Gastrocnemius medialis (tissue), 4 donors: Measurements from ENCODE around the gene LRRC8D. TPM values are rescaled to one million over a fixed set of nuclear protein-coding genes. Genes with fewer than 3 reads are reported as not detected.

Source experiments
- ATAC-seq, 2 donors: fragments of 150-250 bp; one replicate each; pipeline ENCODE4 v1.9.1; 2016
- DNase-seq, 2 donors: peaks; one replicate each; pipeline ENCODE4 v3.0.0-alpha.2; 2019
- H3K27ac ChIP-seq, 4 donors: fragments of 200-600 bp; sonication (generic); 1 replicate in 1 of 4; 2 replicates in 3 of 4; pipeline ENCODE4 v1.5.1; 2016 to 2018; ENCODE audit warnings: mild to moderate bottlenecking in 2 of 4, moderate library complexity in 1 of 4
- H3K27me3 ChIP-seq, 3 donors: fragments of 200-600 bp; sonication (generic) in 2 of 3; 1 replicate in 1 of 3; 2 replicates in 2 of 3; pipeline versions ENCODE4 v1.5.1 to v1.6.0; 2016 to 2019; ENCODE audit warnings: mild to moderate bottlenecking in 1 of 3, moderate library complexity in 1 of 3
- H3K36me3 ChIP-seq, 2 donors: fragments of 200-600 bp; sonication (generic) in 1 of 2; one replicate each; pipeline ENCODE4 v1.5.1; 2017 to 2018
- H3K4me1 ChIP-seq, 2 donors: fragments of 200-600 bp; sonication (generic) in 1 of 2; one replicate each; pipeline ENCODE4 v1.5.1; 2016 to 2017; ENCODE audit warnings: mild to moderate bottlenecking in 2 of 2
- H3K4me3 ChIP-seq, 4 donors: fragments of 200-600 bp; sonication (generic) in 3 of 4; 1 replicate in 1 of 4; 2 replicates in 3 of 4; pipeline ENCODE4 v1.5.1; 2016 to 2019; ENCODE audit warnings: mild to moderate bottlenecking in 2 of 4
- H3K9me3 ChIP-seq, 3 donors: fragments of 200-600 bp; sonication (generic) in 2 of 3; 1 replicate in 1 of 3; 2 replicates in 2 of 3; pipeline ENCODE4 v1.5.1; 2016 to 2019
- POLR2A ChIP-seq, 2 donors: fragments of 450-650 bp; IDR thresholded peaks; one replicate each; pipeline ENCODE4 v1.6.1; 2017; ENCODE audit warnings: antibody characterized with exemption in 2 of 2, mild to moderate bottlenecking in 2 of 2, moderate library complexity in 2 of 2
- in situ Hi-C, 4 donors: fragments of 200-750 bp; cut with MboI; loops; one replicate each; pipeline versions ENCODE4 v1.15.0 to v1.8.0; 2017; ENCODE audit warnings: low sequenced_read_pairs in 4 of 4
- intact Hi-C: fragments of 100-400 bp; cut with DNase I; formaldehyde crosslinking; loops from one replicate; pipeline ENCODE4 v1.15.1; 2023; ENCODE audit warnings: low total_unique reads
- total RNA-seq, 4 donors: library from RNA; depleted of rRNA; stranded (reverse); fragments of >200 nt; gene quantifications; one replicate each; pipeline versions ENCODE4 v1.1.0 to v1.2.3, GENCODE V29; 2016
- TF ChIP-seq, protein P1 (sequence below), 5 experiments: fragments of 450-650 bp in 3 of 5; fragments of 200-600 bp in 2 of 5; sonication (generic) in 2 of 5; IDR thresholded peaks in 4 of 5; conservative IDR thresholded peaks in 1 of 5; 1 replicate in 4 of 5; 2 replicates in 1 of 5; pipeline ENCODE4 v1.5.1; 2016 to 2019; ENCODE audit warnings: antibody characterized with exemption in 5 of 5, mild to moderate bottlenecking in 3 of 5, moderate library complexity in 3 of 5

Gene LRRC8D
- total RNA-seq, 4 donors from 2014 or later = 3.0 to 15.0 (median 9.2) TPM

DNA sequence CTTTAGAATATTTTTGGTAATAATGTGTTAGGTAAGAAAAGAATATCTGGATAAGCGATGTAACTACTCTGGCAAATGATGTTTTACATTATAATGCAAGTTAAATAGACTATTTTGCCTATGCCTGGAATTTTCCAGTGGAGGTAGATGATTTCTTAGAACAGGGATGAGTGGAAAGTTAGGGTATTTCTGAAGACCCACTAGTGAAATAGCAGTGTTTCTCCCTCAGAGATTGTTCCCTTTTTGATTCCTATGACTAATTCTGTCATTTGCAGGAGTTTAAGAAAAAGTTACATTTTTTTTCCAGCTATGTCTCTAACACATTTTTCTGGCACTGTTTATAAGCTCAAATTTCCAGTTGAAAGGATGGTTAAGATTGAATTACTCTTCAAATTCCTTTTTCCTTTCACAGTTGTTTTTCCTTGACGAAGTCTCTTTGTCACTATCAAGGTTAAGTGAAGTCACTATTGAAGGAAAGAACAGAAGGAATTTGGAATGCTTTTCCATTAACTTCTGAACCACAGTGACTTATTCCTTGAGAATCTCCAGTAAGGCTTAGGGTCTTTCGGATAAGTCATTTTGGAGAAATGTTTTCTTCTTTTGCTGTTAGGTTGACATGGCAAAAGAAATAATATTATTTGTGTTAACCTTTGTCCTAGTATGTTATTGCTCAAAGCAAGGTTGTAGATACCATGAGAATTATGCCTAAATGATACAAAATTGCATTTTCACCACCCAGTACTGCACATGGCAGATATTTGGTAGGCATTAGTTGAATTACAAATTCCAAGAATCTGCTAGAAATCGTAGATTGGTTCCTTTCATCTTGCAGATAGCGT lies 131.2 kb downstream of the LRRC8D start:
- ATAC-seq (no peak), DNase-seq (no peak)
- Histone ChIP-seq H3K4me3 (no peak overlapping the region), H3K27me3 (no peaks in the 10 kb centered on the region), H3K27ac (no peak overlapping the region), H3K36me3 (no peaks in the 10 kb centered on the region), H3K9me3 (no peaks in the 10 kb centered on the region), H3K4me1 (no peaks in the 10 kb centered on the region)
- TF ChIP-seq, protein P1, sequence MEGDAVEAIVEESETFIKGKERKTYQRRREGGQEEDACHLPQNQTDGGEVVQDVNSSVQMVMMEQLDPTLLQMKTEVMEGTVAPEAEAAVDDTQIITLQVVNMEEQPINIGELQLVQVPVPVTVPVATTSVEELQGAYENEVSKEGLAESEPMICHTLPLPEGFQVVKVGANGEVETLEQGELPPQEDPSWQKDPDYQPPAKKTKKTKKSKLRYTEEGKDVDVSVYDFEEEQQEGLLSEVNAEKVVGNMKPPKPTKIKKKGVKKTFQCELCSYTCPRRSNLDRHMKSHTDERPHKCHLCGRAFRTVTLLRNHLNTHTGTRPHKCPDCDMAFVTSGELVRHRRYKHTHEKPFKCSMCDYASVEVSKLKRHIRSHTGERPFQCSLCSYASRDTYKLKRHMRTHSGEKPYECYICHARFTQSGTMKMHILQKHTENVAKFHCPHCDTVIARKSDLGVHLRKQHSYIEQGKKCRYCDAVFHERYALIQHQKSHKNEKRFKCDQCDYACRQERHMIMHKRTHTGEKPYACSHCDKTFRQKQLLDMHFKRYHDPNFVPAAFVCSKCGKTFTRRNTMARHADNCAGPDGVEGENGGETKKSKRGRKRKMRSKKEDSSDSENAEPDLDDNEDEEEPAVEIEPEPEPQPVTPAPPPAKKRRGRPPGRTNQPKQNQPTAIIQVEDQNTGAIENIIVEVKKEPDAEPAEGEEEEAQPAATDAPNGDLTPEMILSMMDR (IDR thresholded peaks at IDR 0.05 in 4 of 5, conservative IDR thresholded peaks at IDR 0.05 in 1 of 5) = no peak
- TF ChIP-seq POLR2A (IDR thresholded peaks at IDR 0.05) = no peak
- in situ Hi-C loops (loop anchor here in 1 of 4 donors (10.0 kb wide), 1 partner anchor 147 kb away; no protein-coding TSS in a partner anchor), intact Hi-C loops (loop anchor here (2.0 kb wide), 1 partner anchor 109 kb away; no protein-coding TSS in a partner anchor)

DNA sequence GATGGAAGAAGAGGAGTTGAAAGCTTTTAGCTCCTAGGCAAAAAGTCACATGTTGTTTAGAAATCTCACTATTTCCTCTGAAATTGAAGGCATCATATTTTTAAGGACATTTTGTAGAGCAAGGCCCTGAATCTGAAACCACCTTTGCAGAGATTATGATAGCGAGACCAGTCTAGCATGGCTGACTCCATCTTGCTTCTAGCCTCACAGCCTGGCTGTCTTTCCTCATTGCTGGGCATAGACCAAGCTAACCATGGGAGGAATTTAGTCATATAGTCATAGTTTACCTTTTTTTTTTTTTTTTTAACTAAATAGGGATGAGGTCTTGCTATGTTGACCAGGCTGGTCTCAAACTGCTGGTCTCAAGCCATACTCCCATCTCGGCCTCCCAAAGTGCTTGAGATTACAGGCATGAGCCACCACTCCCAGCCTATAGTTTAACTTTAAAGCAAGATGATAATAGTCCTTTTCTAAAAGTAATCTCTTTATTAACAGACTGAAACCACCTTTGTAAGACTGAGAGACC lies 131.8 kb downstream of the LRRC8D start:
- TF ChIP-seq POLR2A (IDR thresholded peaks at IDR 0.05) = no peak
- TF ChIP-seq, protein P1 (IDR thresholded peaks at IDR 0.05 in 4 of 5, conservative IDR thresholded peaks at IDR 0.05 in 1 of 5) = no peak
- Histone ChIP-seq H3K27ac (no peak overlapping the region), H3K4me3 (no peak overlapping the region), H3K27me3 (no peaks in the 10 kb centered on the region), H3K9me3 (no peaks in the 10 kb centered on the region), H3K4me1 (no peaks in the 10 kb centered on the region), H3K36me3 (no peaks in the 10 kb centered on the region)
- in situ Hi-C loops = loop anchor here in 1 of 4 donors (10.0 kb wide), 1 partner anchor 148 kb away; no protein-coding TSS in a partner anchor
- no peak for ATAC-seq
- no peak for DNase-seq
- intact Hi-C loops = loop anchor here (1.0 to 2.0 kb wide), 2 partner anchors 110 to 148 kb away; no protein-coding TSS in a partner anchor

DNA sequence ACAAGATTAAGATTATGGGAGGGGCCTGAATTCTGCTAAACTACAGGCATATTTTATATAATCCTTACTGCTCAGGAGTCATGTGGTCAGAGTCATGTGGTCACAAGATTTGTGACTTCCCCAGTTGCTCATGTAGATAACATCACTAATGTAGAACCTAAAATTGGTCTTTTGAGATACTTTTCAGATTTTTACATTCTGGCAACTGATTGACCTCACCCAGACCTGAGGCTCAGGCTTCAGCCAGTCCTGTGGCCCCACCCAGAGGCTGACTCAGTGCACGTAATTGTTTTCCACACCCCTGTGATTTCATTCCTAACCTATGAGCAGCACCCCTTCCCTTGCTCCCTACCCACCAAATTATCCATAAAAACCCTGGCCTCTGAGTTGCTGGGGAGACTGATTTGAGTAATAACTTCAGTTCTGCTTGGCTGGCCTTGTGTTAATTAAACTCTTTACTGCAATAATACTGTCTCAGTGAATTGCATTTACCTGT lies 132.3 kb downstream of the LRRC8D start:
- DNase-seq (no peak), ATAC-seq (peak; percentile 54 to 66)
- Histone ChIP-seq H3K4me3 (no peak overlapping the region), H3K27ac (no peak overlapping the region), H3K27me3 (no peaks in the 10 kb centered on the region), H3K36me3 (no peaks in the 10 kb centered on the region), H3K4me1 (no peaks in the 10 kb centered on the region), H3K9me3 (no peaks in the 10 kb centered on the region)
- no peak for TF ChIP-seq POLR2A (IDR thresholded peaks at IDR 0.05)
- TF ChIP-seq, protein P1 (IDR thresholded peaks at IDR 0.05 in 4 of 5, conservative IDR thresholded peaks at IDR 0.05 in 1 of 5) = peak in 4 of 5 experiments; percentile 11 to 51 (median 38)
- in situ Hi-C loops = loop anchor here in 1 of 4 donors (10.0 kb wide), 1 partner anchor 148 kb away; no protein-coding TSS in a partner anchor
- intact Hi-C loops = loop anchor here (1.0 to 2.0 kb wide), 2 partner anchors 110 to 149 kb away; no protein-coding TSS in a partner anchor

DNA sequence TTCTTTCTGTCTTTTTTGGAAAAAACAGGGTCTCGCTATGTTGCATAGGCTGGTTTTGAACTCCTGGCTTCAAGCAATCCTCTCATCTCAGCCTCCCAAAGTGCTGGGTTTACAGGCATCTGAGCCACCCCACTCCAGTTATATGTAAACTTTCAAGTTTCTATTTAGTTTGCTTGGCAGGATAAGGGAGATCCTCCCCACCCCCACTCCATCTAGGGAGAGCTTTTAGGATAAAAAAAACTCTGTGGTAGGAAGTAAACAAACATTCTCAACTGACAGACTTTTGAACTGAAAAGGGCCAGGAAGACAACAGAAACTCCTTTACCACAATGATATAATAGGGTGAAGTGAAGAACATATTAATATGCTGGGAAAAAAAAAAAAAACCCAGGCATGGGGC lies 133.1 kb downstream of the LRRC8D start:
- no peak for DNase-seq
- no peak overlapping the region for H3K4me3 ChIP-seq
- ATAC-seq = no peak
- no peaks in the 10 kb centered on the region for H3K36me3 ChIP-seq
- in situ Hi-C loops (loop anchor here in 1 of 4 donors (10.0 kb wide), 1 partner anchor 149 kb away; no protein-coding TSS in a partner anchor), intact Hi-C loops (loop anchor here (1.0 to 2.0 kb wide), 2 partner anchors 111 to 150 kb away; no protein-coding TSS in a partner anchor)
- no peaks in the 10 kb centered on the region for H3K9me3 ChIP-seq
- H3K27ac ChIP-seq = no peak overlapping the region
- TF ChIP-seq, protein P1 (IDR thresholded peaks at IDR 0.05 in 4 of 5, conservative IDR thresholded peaks at IDR 0.05 in 1 of 5) = no peak
- no peak for TF ChIP-seq POLR2A (IDR thresholded peaks at IDR 0.05)
- H3K27me3 ChIP-seq = no peaks in the 10 kb centered on the region
- no peaks in the 10 kb centered on the region for H3K4me1 ChIP-seq
